HCT116 (cell line): ENCODE measurements around the gene DGCR8. TPM values are rescaled to one million over a fixed set of nuclear protein-coding genes. Genes with fewer than 3 reads are reported as not detected.

ENCODE experiments used
- ATAC-seq: fragments of 200-7000 bp; cut with Tn5 transposase; 2 replicates; pipeline ENCODE4 v1.9.1; 2020; ENCODE audit warnings: mild to moderate bottlenecking, moderate library complexity
- BruUV-seq: library from RNA; stranded (reverse); fragments of 400-500 nt; replicated peaks from 2 replicates; lab custom pipeline; 2021; lab: Mats Ljungman, UMichigan
- CTCF ChIA-PET: fragments of 300-600 bp; sonication (Branson Sonifier 250); formaldehyde crosslinking; loops from one replicate; lab custom pipeline; 2021; ENCODE audit warnings: antibody characterized with exemption; lab: Charles Lee
- POLR2A ChIA-PET: fragments of 300-600, 350-600 bp; sonication (Branson Sonifier 250); formaldehyde crosslinking; loops from one replicate; lab custom pipeline; 2021; ENCODE audit warnings: antibody characterized with exemption; lab: Charles Lee
- RAD21 ChIA-PET, 2 experiments: fragments of 300-600 bp; sonication (Branson Sonifier 250); formaldehyde crosslinking; loops; one replicate each; lab custom pipeline; 2023; ENCODE audit warnings: low total read pairs in 2 of 2; ENCODE audit not compliant: uncharacterized antibody in 2 of 2, unreplicated experiment in 2 of 2, low non-redundant PET in 1 of 2; lab: Charles Lee
- DNase-seq: peaks from one replicate; pipeline ENCODE4 v3.0.0-alpha.2; 2010; ENCODE audit warnings: low read depth, low spot score
- H2AFZ ChIP-seq: fragments of 200-600 bp; shearing (Covaris generic), sonication (generic); 2 replicates; pipeline ENCODE4 v1.6.1; 2017; ENCODE audit warnings: low read depth, mixed run types, mixed read lengths, antibody characterized with exemption, low read length; ENCODE audit not compliant: poor library complexity, severe bottlenecking
- H3K27ac ChIP-seq: 2 replicates; pipeline ENCODE4 v1.5.1; 2012; ENCODE audit warnings: low read depth, low read length
- H3K27me3 ChIP-seq: fragments of 200-600 bp; sonication (generic); 2 replicates; pipeline ENCODE4 v1.6.1; 2016; ENCODE audit warnings: mixed run types, low read length, mixed read lengths; ENCODE audit not compliant: insufficient read depth
- H3K36me3 ChIP-seq, 2 experiments: fragments of 200-500 bp in 1 of 2; fragments of 200-600 bp in 1 of 2; sonication (Bioruptor generic) in 1 of 2; sonication (generic) in 1 of 2; 2 replicates each; pipeline versions ENCODE4 v1.5.1 to v1.6.1; 2014 to 2016; ENCODE audit warnings: low read length in 2 of 2, inconsistent platforms in 1 of 2, mixed read lengths in 1 of 2, mixed run types in 1 of 2; ENCODE audit not compliant: insufficient read depth in 2 of 2, control insufficient read depth in 1 of 2
- H3K4me1 ChIP-seq, 2 experiments: fragments of 200-600 bp in 1 of 2; sonication (generic) in 1 of 2; 2 replicates each; pipeline versions ENCODE4 v1.5.1 to v1.6.1; 2012 to 2017; ENCODE audit warnings: low read length in 2 of 2, inconsistent platforms in 1 of 2, mild to moderate bottlenecking in 1 of 2, mixed read lengths in 1 of 2, mixed run types in 1 of 2, moderate library complexity in 1 of 2; ENCODE audit not compliant: insufficient read depth in 2 of 2, control insufficient read depth in 1 of 2
- H3K4me2 ChIP-seq: fragments of 200-600 bp; sonication (generic); 2 replicates; pipeline ENCODE4 v1.6.1; 2017; ENCODE audit warnings: mixed run types, low read length, mixed read lengths
- H3K4me3 ChIP-seq, 2 experiments: fragments of 200-600 bp in 1 of 2; sonication (generic) in 1 of 2; replicated peaks in 1 of 2; 2 replicates each; pipeline ENCODE4 v1.5.1; 2011 to 2016; ENCODE audit warnings: low read length in 2 of 2, control low read depth in 1 of 2, low read depth in 1 of 2, mild to moderate bottlenecking in 1 of 2, mixed read lengths in 1 of 2, mixed run types in 1 of 2
- H3K79me2 ChIP-seq: fragments of 200-600 bp; sonication (generic); 2 replicates; pipeline ENCODE4 v1.6.1; 2017; ENCODE audit warnings: mild to moderate bottlenecking, mixed run types, low read length, moderate library complexity, mixed read lengths; ENCODE audit not compliant: insufficient read depth
- H3K9ac ChIP-seq: fragments of 200-600 bp; sonication (generic); 2 replicates; pipeline ENCODE4 v1.6.1; 2016; ENCODE audit warnings: low read length, mixed read lengths
- H3K9me2 ChIP-seq: fragments of 200-600 bp; sonication (generic), shearing (Covaris generic); 2 replicates; pipeline ENCODE4 v1.6.1; 2017; ENCODE audit warnings: mixed run types, mild to moderate bottlenecking, moderate library complexity; ENCODE audit not compliant: insufficient read depth
- H3K9me3 ChIP-seq, 2 experiments: fragments of 200-500 bp in 1 of 2; fragments of 200-600 bp in 1 of 2; sonication (Bioruptor generic) in 1 of 2; sonication (generic) in 1 of 2; 2 replicates each; pipeline ENCODE4 v1.6.1; 2014 to 2017; ENCODE audit warnings: low read length in 2 of 2, mixed read lengths in 2 of 2, inconsistent platforms in 1 of 2, low read depth in 1 of 2, mild to moderate bottlenecking in 1 of 2, mixed run types in 1 of 2, moderate library complexity in 1 of 2; ENCODE audit not compliant: control insufficient read depth in 1 of 2, insufficient read depth in 1 of 2
- H4K20me1 ChIP-seq: fragments of 200-600 bp; sonication (generic), shearing (Covaris generic); 2 replicates; pipeline ENCODE4 v1.6.1; 2017; ENCODE audit warnings: mixed run types, mild to moderate bottlenecking, moderate library complexity; ENCODE audit not compliant: insufficient read depth
- ATF3 ChIP-seq: IDR thresholded peaks from 2 replicates; pipeline ENCODE4 v1.6.1; 2012
- CBX3 ChIP-seq: IDR thresholded peaks from 2 replicates; pipeline ENCODE4 v1.6.1; 2012; ENCODE audit warnings: low read depth
- CEBPB ChIP-seq: IDR thresholded peaks from 2 replicates; pipeline ENCODE4 v1.6.1; 2012; ENCODE audit warnings: low read depth
- CTCF ChIP-seq, 3 experiments: fragments of 200-600 bp in 1 of 3; sonication (generic) in 1 of 3; IDR thresholded peaks in 2 of 3; conservative IDR thresholded peaks in 1 of 3; 2 replicates each; pipeline ENCODE4 v1.5.1; 2012 to 2017; ENCODE audit warnings: low read depth in 2 of 3, low read length in 2 of 3, antibody characterized with exemption in 1 of 3, borderline replicate concordance in 1 of 3, control low read depth in 1 of 3, mild to moderate bottlenecking in 1 of 3, mixed read lengths in 1 of 3, mixed run types in 1 of 3, moderate library complexity in 1 of 3; ENCODE audit not compliant: insufficient read depth in 1 of 3
- EGR1 ChIP-seq: IDR thresholded peaks from 2 replicates; pipeline ENCODE4 v1.6.1; 2012; ENCODE audit warnings: low read depth
- ELF1 ChIP-seq: IDR thresholded peaks from 2 replicates; pipeline ENCODE4 v1.6.1; 2012; ENCODE audit warnings: low read depth, borderline replicate concordance
- EZH2 ChIP-seq: fragments of 200-600 bp; sonication (generic); IDR thresholded peaks from 2 replicates; pipeline ENCODE4 v1.6.1; 2017; ENCODE audit warnings: antibody characterized with exemption, mixed run types
- EZH2phosphoT487 ChIP-seq: fragments of 200-600 bp; IDR thresholded peaks from 2 replicates; pipeline ENCODE4 v1.6.1; 2018; ENCODE audit warnings: antibody characterized with exemption, borderline replicate concordance
- JUND ChIP-seq: IDR thresholded peaks from 2 replicates; pipeline ENCODE4 v1.6.1; 2012
- POLR2A ChIP-seq: IDR thresholded peaks from 2 replicates; pipeline ENCODE4 v1.7.0; 2011; ENCODE audit warnings: borderline replicate concordance; ENCODE audit not compliant: insufficient read depth, insufficient read length; ENCODE audit errors: extremely low read depth
- POLR2AphosphoS5 ChIP-seq: IDR thresholded peaks from 2 replicates; pipeline ENCODE4 v1.6.1; 2011; ENCODE audit warnings: mild to moderate bottlenecking, low read depth, low read length, moderate library complexity
- REST ChIP-seq: IDR thresholded peaks from 2 replicates; pipeline ENCODE4 v1.6.1; 2012; ENCODE audit warnings: low read depth
- SP1 ChIP-seq: IDR thresholded peaks from 2 replicates; pipeline ENCODE4 v1.6.1; 2012; ENCODE audit warnings: low read depth
- SRF ChIP-seq: IDR thresholded peaks from 2 replicates; pipeline ENCODE4 v1.6.1; 2012; ENCODE audit warnings: low read depth
- TCF7L2 ChIP-seq: IDR thresholded peaks from 2 replicates; pipeline ENCODE4 v1.7.0; 2011; ENCODE audit warnings: borderline replicate concordance, inconsistent platforms; ENCODE audit not compliant: insufficient read depth, insufficient read length; ENCODE audit errors: extremely low read depth
- YY1 ChIP-seq: IDR thresholded peaks from 2 replicates; pipeline ENCODE4 v1.6.1; 2011; ENCODE audit warnings: low read length, low read depth, moderate library complexity, mild to moderate bottlenecking; ENCODE audit not compliant: insufficient replicate concordance; ENCODE audit errors: extremely low read depth
- ZBTB33 ChIP-seq: IDR thresholded peaks from 2 replicates; pipeline ENCODE4 v1.6.1; 2011; ENCODE audit warnings: mild to moderate bottlenecking, low read length, moderate library complexity; ENCODE audit not compliant: insufficient replicate concordance; ENCODE audit errors: extremely low read depth
- ZFX ChIP-seq: fragments of 450-650 bp; IDR thresholded peaks from 2 replicates; pipeline ENCODE4 v1.6.1; 2017
- intact Hi-C: fragments of 100-400 bp; cut with micrococcal nuclease; formaldehyde crosslinking; loops from 2 replicates; pipeline ENCODE4 v1.10.0; 2022
- total RNA-seq: library from RNA; stranded (reverse); gene quantifications from one replicate; pipeline ENCODE4 v1.2.1, GENCODE V29; 2021; ENCODE audit not compliant: unreplicated experiment

The DGCR8 gene
- total RNA-seq, 1 experiment from 2014 or later, result 43.8 TPM

GRCh38 chr22:20055144-20055543 lies 24.9 kb upstream of the DGCR8 start:
- no peaks in the 10 kb centered on the region for H3K4me1 ChIP-seq
- H3K4me3 ChIP-seq, result no peak overlapping the region
- ChIA-PET CTCF (no interaction called here), RAD21 (no interaction called here), POLR2A (no interaction called here)
- H3K9me3 ChIP-seq, result no peaks in the 10 kb centered on the region
- H3K27me3 ChIP-seq, result no peaks in the 10 kb centered on the region
- no peak overlapping the region for H3K27ac ChIP-seq
- H3K9ac ChIP-seq, result no peak overlapping the region
- no peak overlapping the region for H3K4me2 ChIP-seq
- H2AFZ ChIP-seq, result no peak overlapping the region
- ATAC-seq, result no peak
- H3K9me2 ChIP-seq, result no peaks in the 10 kb centered on the region
- no peak for DNase-seq
- BruUV-seq, result no TSS peak
- H3K79me2 ChIP-seq, result no peaks in the 10 kb centered on the region
- no peaks in the 10 kb centered on the region for H4K20me1 ChIP-seq
- peaks cover 0 to 3% of the 10 kb centered on the region in 2 experiments; a peak in 2 of 4 replicates for H3K36me3 ChIP-seq
- intact Hi-C loops, result no loop called here
- no peak for TF ChIP-seq POLR2A
- TF ChIP-seq EZH2, result no peak
- no peak for TF ChIP-seq ZFX
- no peak for TF ChIP-seq CBX3
- no peak for TF ChIP-seq ATF3
- TF ChIP-seq CTCF (IDR thresholded peaks at IDR 0.05 in 2 of 3, conservative IDR thresholded peaks at IDR 0.05 in 1 of 3; ENCODE audit: borderline replicate concordance in 1 of 3, insufficient read depth in 1 of 3, low read depth in 2 of 3, low read length in 2 of 3), result no peak
- no peak for TF ChIP-seq TCF7L2
- TF ChIP-seq EGR1, result no peak
- TF ChIP-seq JUND, result no peak
- TF ChIP-seq EZH2phosphoT487, result no peak
- TF ChIP-seq ZBTB33, result no peak
- no peak for TF ChIP-seq SRF
- no peak for TF ChIP-seq REST
- TF ChIP-seq YY1, result no peak
- TF ChIP-seq SP1, result no peak
- no peak for TF ChIP-seq ELF1
- TF ChIP-seq POLR2AphosphoS5, result no peak
- no peak for TF ChIP-seq CEBPB
